Neural cell (in vitro differentiated cells): ENCODE results near the gene RUNX1.

Experiments used
- CTCF ChIP-seq: fragments of 450-650 bp; IDR thresholded peaks from 2 replicates; pipeline ENCODE4 v1.5.1; 2014; ENCODE audit warnings: antibody characterized with exemption, mild to moderate bottlenecking, moderate library complexity; ENCODE audit not compliant: poor library complexity, severe bottlenecking
- SMC3 ChIP-seq: fragments of 450-650 bp; conservative IDR thresholded peaks from 2 replicates; pipeline ENCODE4 v1.6.1; 2014; ENCODE audit warnings: antibody characterized with exemption, mild to moderate bottlenecking, moderate library complexity; ENCODE audit not compliant: poor library complexity

- TF ChIP-seq CTCF (no peak), SMC3 (no peak)
Observed at GRCh38 chr21:35020902-35021301, 28.2 kb downstream of the RUNX1 start.
